ENCODE data around the gene C1QTNF8. TPM values are rescaled to one million over a fixed set of nuclear protein-coding genes. Genes with fewer than 3 reads are reported as not detected.

Gene C1QTNF8
- total and polyA plus RNA-seq, 2 experiments from 2014 or later, result not detected

GRCh38 chr16:1140582-1141162, 44.6 kb upstream of the C1QTNF8 start:
- no peak overlapping the region for H3K4me3 ChIP-seq
- H3K27ac ChIP-seq, result no peak overlapping the region
- H3K9me3 ChIP-seq (ENCODE audit: low read depth), result no peaks in the 10 kb centered on the region
- no peak overlapping the region for H3K4me2 ChIP-seq (ENCODE audit: unreplicated experiment)
- no peaks in the 10 kb centered on the region for H3K4me1 ChIP-seq (ENCODE audit: insufficient read depth)
- 58 to 63% methylated on average over 20 to 23 of the region's 23 CpGs for WGBS, 2 experiments (ENCODE audit: low coverage in 1 of 2, low lambda C conversion rate in 2 of 2, missing lambda C conversion rate in 2 of 2)
- DNase-seq, result no peak
- peaks cover 17% of the 10 kb centered on the region; the same call in 1 of the 2 replicates for H3K27me3 ChIP-seq (replicated peaks; ENCODE audit: insufficient read depth)
- in situ Hi-C loops (cut with MboI), result no loop called here
- H3K79me2 ChIP-seq (ENCODE audit: insufficient read depth), result no peaks in the 10 kb centered on the region
- H2AFZ ChIP-seq, result no peak overlapping the region
- H3K9ac ChIP-seq, result no peak overlapping the region
- TF ChIP-seq EZH2 (IDR thresholded peaks at IDR 0.05; ENCODE audit: insufficient read depth, poor library complexity, severe bottlenecking) (no peak), EZH2phosphoT487 (IDR thresholded peaks at IDR 0.05; ENCODE audit: insufficient read depth, low read depth) (no peak)
- H4K20me1 ChIP-seq (ENCODE audit: insufficient read depth), result no peaks in the 10 kb centered on the region
- no peaks in the 10 kb centered on the region for H3K9me2 ChIP-seq (ENCODE audit: insufficient read depth)
- no peaks in the 10 kb centered on the region for H3K36me3 ChIP-seq (ENCODE audit: low read depth)
- H3F3A ChIP-seq (ENCODE audit: insufficient read depth), result no peaks in the 10 kb centered on the region

- no peak for DNase-seq
- no peaks in the 10 kb centered on the region for H4K20me1 ChIP-seq (ENCODE audit: insufficient read depth)
- H3K9me2 ChIP-seq (ENCODE audit: insufficient read depth), result no peaks in the 10 kb centered on the region
- peaks cover 14% of the 10 kb centered on the region; the same call in 1 of the 2 replicates for H3K27me3 ChIP-seq (replicated peaks; ENCODE audit: insufficient read depth)
- no peak overlapping the region for H3K4me3 ChIP-seq
- no peak overlapping the region for H3K27ac ChIP-seq
- no peaks in the 10 kb centered on the region for H3K36me3 ChIP-seq (ENCODE audit: low read depth)
- in situ Hi-C loops (cut with MboI), result no loop called here
- no peaks in the 10 kb centered on the region for H3K79me2 ChIP-seq (ENCODE audit: insufficient read depth)
- H3F3A ChIP-seq (ENCODE audit: insufficient read depth), result no peaks in the 10 kb centered on the region
- H3K4me2 ChIP-seq (ENCODE audit: unreplicated experiment), result no peak overlapping the region
- TF ChIP-seq EZH2 (IDR thresholded peaks at IDR 0.05; ENCODE audit: insufficient read depth, poor library complexity, severe bottlenecking) (no peak), EZH2phosphoT487 (IDR thresholded peaks at IDR 0.05; ENCODE audit: insufficient read depth, low read depth) (no peak)
- H3K4me1 ChIP-seq (ENCODE audit: insufficient read depth), result no peaks in the 10 kb centered on the region
- H3K9me3 ChIP-seq (ENCODE audit: low read depth), result no peaks in the 10 kb centered on the region
- no peak overlapping the region for H2AFZ ChIP-seq
- 55 to 56% methylated on average over 23 to 24 of the region's 24 CpGs for WGBS, 2 experiments (ENCODE audit: low coverage in 1 of 2, low lambda C conversion rate in 2 of 2, missing lambda C conversion rate in 2 of 2)
- H3K9ac ChIP-seq, result no peak overlapping the region
These were observed 41.6 kb upstream of the C1QTNF8 start for GRCh38 chr16:1137604-1138003.

GRCh38 chr16:1135459-1135825, 39.4 kb upstream of the C1QTNF8 start:
- no peaks in the 10 kb centered on the region for H3K9me2 ChIP-seq (ENCODE audit: insufficient read depth)

DNA sequence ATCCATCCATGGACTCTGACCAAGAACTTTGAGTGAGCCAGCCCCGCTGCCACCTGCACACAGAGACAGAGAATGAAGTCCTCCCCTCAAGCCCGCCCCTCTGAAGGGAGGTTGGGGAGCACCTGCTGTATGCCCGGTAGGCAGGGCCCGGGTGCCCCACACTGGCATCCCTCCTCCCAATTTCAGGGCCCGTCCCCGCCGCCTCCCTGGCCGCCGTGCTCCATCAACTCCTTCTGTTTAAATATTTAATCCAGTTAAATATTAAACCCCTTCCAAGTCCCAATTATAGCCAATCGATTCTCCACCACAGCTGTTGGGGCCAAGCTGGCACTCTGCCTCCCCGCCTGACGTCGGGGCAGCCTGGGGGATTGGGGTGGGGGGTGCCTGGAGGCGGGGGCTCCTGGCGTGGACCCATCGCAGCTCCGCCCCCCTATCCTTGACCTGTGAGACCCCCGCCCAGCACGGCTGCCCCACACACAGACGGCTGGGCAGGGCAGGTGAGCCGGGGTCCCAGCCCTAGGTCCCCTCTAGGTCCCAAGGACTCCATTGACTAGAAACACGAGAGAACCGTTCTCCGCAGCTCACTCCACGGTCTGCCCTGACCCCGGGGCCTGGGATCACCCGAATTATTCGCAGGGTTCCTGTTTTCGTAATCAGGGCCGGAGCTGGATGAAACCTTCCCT, 38.9 kb upstream of the C1QTNF8 start:
- no peaks in the 10 kb centered on the region for H3K9me3 ChIP-seq (ENCODE audit: low read depth)
- no peak overlapping the region for H2AFZ ChIP-seq
- H3K27me3 ChIP-seq (replicated peaks; ENCODE audit: insufficient read depth), result 0 out of 2 replicates have a peak, but pooled peaks cover 11% of the 10 kb centered on the region
- H3F3A ChIP-seq (ENCODE audit: insufficient read depth), result no peaks in the 10 kb centered on the region
- in situ Hi-C loops (cut with MboI), result no loop called here
- WGBS, 2 experiments (ENCODE audit: low coverage in 1 of 2, low lambda C conversion rate in 2 of 2, missing lambda C conversion rate in 2 of 2), result 46% methylated on average over 20 to 30 of the region's 30 CpGs
- no peak for DNase-seq
- no peaks in the 10 kb centered on the region for H4K20me1 ChIP-seq (ENCODE audit: insufficient read depth)
- H3K4me2 ChIP-seq (ENCODE audit: unreplicated experiment), result no peak overlapping the region
- no peaks in the 10 kb centered on the region for H3K36me3 ChIP-seq (ENCODE audit: low read depth)
- no peak overlapping the region for H3K27ac ChIP-seq
- H3K4me3 ChIP-seq, result no peak overlapping the region
- no peak overlapping the region for H3K9ac ChIP-seq
- H3K79me2 ChIP-seq (ENCODE audit: insufficient read depth), result no peaks in the 10 kb centered on the region
- TF ChIP-seq EZH2 (IDR thresholded peaks at IDR 0.05; ENCODE audit: insufficient read depth, poor library complexity, severe bottlenecking) (no peak), EZH2phosphoT487 (IDR thresholded peaks at IDR 0.05; ENCODE audit: insufficient read depth, low read depth) (no peak)
- H3K4me1 ChIP-seq (ENCODE audit: insufficient read depth), result no peaks in the 10 kb centered on the region
- no peaks in the 10 kb centered on the region for H3K9me2 ChIP-seq (ENCODE audit: insufficient read depth)

More at GRCh38 chr16:1135459-1135825, 39.4 kb upstream of the C1QTNF8 start:
- Histone ChIP-seq H3K4me2 (ENCODE audit: unreplicated experiment) (no peak overlapping the region), H3K4me3 (no peak overlapping the region), H3K79me2 (ENCODE audit: insufficient read depth) (no peaks in the 10 kb centered on the region), H3K27ac (no peak overlapping the region), H2AFZ (no peak overlapping the region), H4K20me1 (ENCODE audit: insufficient read depth) (no peaks in the 10 kb centered on the region), H3K9me3 (ENCODE audit: low read depth) (no peaks in the 10 kb centered on the region), H3K9ac (no peak overlapping the region), H3F3A (ENCODE audit: insufficient read depth) (no peaks in the 10 kb centered on the region), H3K36me3 (ENCODE audit: low read depth) (no peaks in the 10 kb centered on the region), H3K4me1 (ENCODE audit: insufficient read depth) (no peaks in the 10 kb centered on the region), H3K27me3 (replicated peaks; ENCODE audit: insufficient read depth) (peaks cover 11% of the 10 kb centered on the region; the same call in 1 of the 2 replicates)
- in situ Hi-C loops (cut with MboI), result no loop called here
- no peak for DNase-seq
- TF ChIP-seq EZH2phosphoT487 (IDR thresholded peaks at IDR 0.05; ENCODE audit: insufficient read depth, low read depth) (no peak), EZH2 (IDR thresholded peaks at IDR 0.05; ENCODE audit: insufficient read depth, poor library complexity, severe bottlenecking) (no peak)
- WGBS, 2 experiments (ENCODE audit: low coverage in 1 of 2, low lambda C conversion rate in 2 of 2, missing lambda C conversion rate in 2 of 2), result 84 to 85% methylated on average over 3 of the region's 3 CpGs

Measured in GM23248 (cell line).